ENCODE measurements around the gene ICAM5. TPM values are rescaled to one million over a fixed set of nuclear protein-coding genes. Genes with fewer than 3 reads are reported as not detected.
A peak's percentile ranks its signal among the peaks of the same experiment; 100 is the strongest.
"Not testable (repeated sequence)": the region's sequence is repeated elsewhere in the genome, so short reads cannot be mapped to it uniquely, and the experiment has no call there.

Gene ICAM5
- total RNA-seq, result under 1 TPM in 3 of 6 experiments, not detected in 3; 0.06 to 0.27 (median 0.24) TPM
- long read RNA-seq, result 0 reads

GRCh38 chr19:10289836-10290356, at the start of gene ICAM5:
TSS of gene ICAM5 (plus strand) at chr19:10289952. CDS start at chr19:10290044, 92 bp downstream.
- Histone ChIP-seq H3K27ac (no peak within 1 kb of the TSS), H3K4me3 (peak within 1 kb of the TSS in 1 of 3 donors; percentile 11), H3K27me3 (peaks cover 12 to 29% of the 10 kb centered on the region in 2 donors), H3K9me3 (no peaks in the 10 kb centered on the region), H3K36me3 (peaks cover 0 to 12% (median 8%) of the 10 kb centered on the region in 4 donors), H3K4me1 (peaks cover 0 to 59% (median 6%) of the 10 kb centered on the region in 4 donors)
- ATAC-seq, result no peak
- 1% methylated on average over 9 of the region's 45 CpGs for WGBS (ENCODE audit: insufficient coverage, low coverage, low lambda C conversion rate, missing lambda C conversion rate)
- TF ChIP-seq CTCF (IDR thresholded peaks at IDR 0.05), result no peak
- no peak for TF ChIP-seq POLR2A (IDR thresholded peaks at IDR 0.05)
- DNase-seq, result no peak
- intact Hi-C loops (cut with DNase I), result no loop called here

- ATAC-seq; intact Hi-C loops (cut with DNase I); H3K9me3 ChIP-seq; H3K27me3 ChIP-seq; H3K4me3 ChIP-seq; H3K36me3 ChIP-seq; DNase-seq: not testable (repeated sequence)
- 83% methylated on average over 11 of the region's 11 CpGs for WGBS (ENCODE audit: insufficient coverage, low coverage, low lambda C conversion rate, missing lambda C conversion rate)
- Histone ChIP-seq H3K27ac (peak overlapping the region in 1 of 3 donors; percentile 33), H3K4me1 (peaks cover 0 to 44% (median 16%) of the 10 kb centered on the region in 4 donors)
Measured at GRCh38 chr19:10241826-10242449, 47.8 kb upstream of the ICAM5 start.

- Histone ChIP-seq H3K36me3 (no peaks in the 10 kb centered on the region), H3K9me3 (no peaks in the 10 kb centered on the region), H3K4me1 (peaks cover 0 to 28% (median 8%) of the 10 kb centered on the region in 4 donors), H3K27ac (no peak overlapping the region), H3K27me3 (no peaks in the 10 kb centered on the region), H3K4me3 (no peak overlapping the region)
- TF ChIP-seq CTCF (IDR thresholded peaks at IDR 0.05) (no peak), POLR2A (IDR thresholded peaks at IDR 0.05) (no peak)
- intact Hi-C loops (cut with DNase I), result no loop called here
- DNase-seq, result no peak
- WGBS (ENCODE audit: insufficient coverage, low coverage, low lambda C conversion rate, missing lambda C conversion rate), result 53% methylated on average over 3 of the region's 7 CpGs
- ATAC-seq, result peak in 1 of 4 donors; percentile 10
Measured at GRCh38 chr19:10243606-10244005, 46.1 kb upstream of the ICAM5 start.

- TF ChIP-seq CTCF (IDR thresholded peaks at IDR 0.05) (no peak), POLR2A (IDR thresholded peaks at IDR 0.05) (no peak)
- no peak for ATAC-seq
- peaks cover 0 to 22% (median 5%) of the 10 kb centered on the region in 4 donors for H3K4me1 ChIP-seq
- no peak for DNase-seq
- no peak overlapping the region for H3K27ac ChIP-seq
- H3K27me3 ChIP-seq, result no peaks in the 10 kb centered on the region
- H3K9me3 ChIP-seq, result no peaks in the 10 kb centered on the region
- WGBS (ENCODE audit: insufficient coverage, low coverage, low lambda C conversion rate, missing lambda C conversion rate), result 82% methylated on average over 8 of the region's 9 CpGs
- H3K4me3 ChIP-seq, result no peak overlapping the region
- H3K36me3 ChIP-seq, result no peaks in the 10 kb centered on the region
- intact Hi-C loops (cut with DNase I), result no loop called here
Measured at GRCh38 chr19:10245189-10245939, 44.4 kb upstream of the ICAM5 start.

- WGBS (ENCODE audit: insufficient coverage, low coverage, low lambda C conversion rate, missing lambda C conversion rate), result 69% methylated on average over 4 of the region's 6 CpGs
- intact Hi-C loops (cut with DNase I), result no loop called here
- Histone ChIP-seq H3K27ac (no peak overlapping the region), H3K27me3 (no peaks in the 10 kb centered on the region), H3K36me3 (no peaks in the 10 kb centered on the region), H3K4me3 (no peak overlapping the region), H3K9me3 (no peaks in the 10 kb centered on the region), H3K4me1 (peaks cover 0 to 22% (median 5%) of the 10 kb centered on the region in 4 donors)
- ATAC-seq, result no peak
- DNase-seq, result no peak
- no peak for TF ChIP-seq CTCF (IDR thresholded peaks at IDR 0.05)
- TF ChIP-seq POLR2A (IDR thresholded peaks at IDR 0.05), result no peak
Measured at GRCh38 chr19:10246511-10246910, 43.2 kb upstream of the ICAM5 start.
